MCF 10A (cell line): ENCODE results near the gene TBC1D2B. TPM values are rescaled to one million over a fixed set of nuclear protein-coding genes. Genes with fewer than 3 reads are reported as not detected.

Source experiments
- BruUV-seq: library from RNA; stranded (reverse); fragments of 400-500 nt; replicated peaks from 2 replicates; lab custom pipeline; 2021; lab: Mats Ljungman, UMichigan
- CTCF ChIA-PET: fragments of 300-600 bp; sonication (Branson Sonifier 250); formaldehyde crosslinking; extraction: SDS; loops from one replicate; lab custom pipeline; 2021; ENCODE audit warnings: antibody characterized with exemption, inconsistent platforms; lab: Yijun Ruan, JAX
- POLR2A ChIA-PET: fragments of 300-600, 350-650 bp; sonication (Branson Sonifier 250); formaldehyde crosslinking; extraction: SDS; loops from one replicate; lab custom pipeline; 2020; ENCODE audit warnings: antibody characterized with exemption, inconsistent platforms; lab: Yijun Ruan, JAX
- DNase-seq: peaks from one replicate; pipeline ENCODE4 v3.0.0-alpha.2; 2018; ENCODE audit not compliant: unreplicated experiment
- H3K27ac Mint-ChIP-seq: one replicate; pipeline ENCODE4 v1.8.0; 2022; ENCODE audit warnings: mild to moderate bottlenecking, low read depth, mixed read lengths; ENCODE audit not compliant: unreplicated experiment
- H3K27me3 Mint-ChIP-seq: one replicate; pipeline ENCODE4 v1.8.0; 2022; ENCODE audit warnings: mixed read lengths; ENCODE audit not compliant: insufficient read depth, unreplicated experiment
- H3K36me3 Mint-ChIP-seq: one replicate; pipeline ENCODE4 v1.8.0; 2022; ENCODE audit warnings: mild to moderate bottlenecking, moderate library complexity, mixed read lengths; ENCODE audit not compliant: insufficient read depth, unreplicated experiment
- H3K4me1 Mint-ChIP-seq: one replicate; pipeline ENCODE4 v1.8.0; 2022; ENCODE audit warnings: mixed read lengths; ENCODE audit not compliant: insufficient read depth, unreplicated experiment
- H3K4me3 Mint-ChIP-seq: one replicate; pipeline ENCODE4 v1.8.0; 2022; ENCODE audit warnings: mild to moderate bottlenecking, moderate library complexity, mixed read lengths; ENCODE audit not compliant: unreplicated experiment
- H3K9me3 Mint-ChIP-seq: one replicate; pipeline ENCODE4 v1.8.0; 2022; ENCODE audit warnings: mixed read lengths; ENCODE audit not compliant: unreplicated experiment
- CTCF ChIP-seq: fragments of 200-600 bp; IDR thresholded peaks from one replicate; pipeline ENCODE4 v1.8.0; 2022; ENCODE audit warnings: antibody characterized with exemption, mild to moderate bottlenecking; ENCODE audit not compliant: unreplicated experiment
- intact Hi-C: fragments of 100-400 bp; cut with micrococcal nuclease; formaldehyde crosslinking; loops from 2 replicates; pipeline ENCODE4 v1.14.1; 2022
- total RNA-seq: library from RNA; stranded (reverse); gene quantifications from 2 replicates; pipeline ENCODE4 v1.2.3, GENCODE V29; 2022

TBC1D2B gene
- total RNA-seq, 1 experiment from 2014 or later = 21.2 TPM

GRCh38 chr15:78069462-78070029 is 8.0 kb downstream of the TBC1D2B start:
- CTCF ChIA-PET = interaction anchor here (0.6 to 1.1 kb wide), 4 partner anchors 37 to 767 kb away, joined by 3 to 4 read pairs (median 3); no protein-coding TSS in a partner anchor
- TF ChIP-seq CTCF = no peak
- no peaks in the 10 kb centered on the region for H3K27me3 Mint-ChIP-seq
- intact Hi-C loops = loop anchor here (5.0 kb wide), 1 partner anchor 62 kb away; no protein-coding TSS in a partner anchor
- peaks cover 57% of the 10 kb centered on the region for H3K4me1 Mint-ChIP-seq
- no peaks in the 10 kb centered on the region for H3K9me3 Mint-ChIP-seq
- no TSS peak for BruUV-seq
- DNase-seq = no peak
- peaks cover 18% of the 10 kb centered on the region for H3K36me3 Mint-ChIP-seq
- H3K27ac Mint-ChIP-seq = peak overlapping the region; percentile 75
- POLR2A ChIA-PET = interaction anchor here (0.5 to 1.2 kb wide), 3 partner anchors 8 to 1854 kb away, joined by 3 read pairs; no protein-coding TSS in a partner anchor
- H3K4me3 Mint-ChIP-seq = no peak overlapping the region

GRCh38 chr15:78069052-78069414 is 8.5 kb downstream of the TBC1D2B start:
- ChIA-PET CTCF (interaction anchor here (0.6 to 1.1 kb wide), 2 partner anchors 37 to 57 kb away, joined by 3 read pairs; no protein-coding TSS in a partner anchor), POLR2A (interaction anchor here (0.5 to 1.2 kb wide), 3 partner anchors 8 to 1855 kb away, joined by 3 read pairs; no protein-coding TSS in a partner anchor)
- peak overlapping the region; percentile 13 for H3K27ac Mint-ChIP-seq
- no peaks in the 10 kb centered on the region for H3K9me3 Mint-ChIP-seq
- peaks cover 18% of the 10 kb centered on the region for H3K36me3 Mint-ChIP-seq
- H3K27me3 Mint-ChIP-seq = no peaks in the 10 kb centered on the region
- TF ChIP-seq CTCF = no peak
- H3K4me3 Mint-ChIP-seq = no peak overlapping the region
- no peak for DNase-seq
- no TSS peak for BruUV-seq
- peaks cover 52% of the 10 kb centered on the region for H3K4me1 Mint-ChIP-seq
- intact Hi-C loops = loop anchor here (5.0 kb wide), 1 partner anchor 62 kb away; no protein-coding TSS in a partner anchor

GRCh38 chr15:78067328-78068228 is 9.9 kb downstream of the TBC1D2B start:
- H3K27me3 Mint-ChIP-seq = no peaks in the 10 kb centered on the region
- TF ChIP-seq CTCF = no peak
- peaks cover 18% of the 10 kb centered on the region for H3K36me3 Mint-ChIP-seq
- ChIA-PET CTCF (interaction anchor here (0.6 to 2.4 kb wide), 8 partner anchors 8 to 1918 kb away, joined by 3 to 7 read pairs (median 4); no protein-coding TSS in a partner anchor), POLR2A (interaction anchor here (0.6 to 3.4 kb wide), 12 partner anchors 9 to 73 kb away, joined by 3 to 25 read pairs (median 6); partner anchors contain the start of gene TBC1D2B)
- no TSS peak for BruUV-seq
- DNase-seq = peak; percentile 38
- peak overlapping the region; percentile 78 for H3K27ac Mint-ChIP-seq
- H3K4me1 Mint-ChIP-seq = peaks cover 47% of the 10 kb centered on the region
- no peaks in the 10 kb centered on the region for H3K9me3 Mint-ChIP-seq
- no peak overlapping the region for H3K4me3 Mint-ChIP-seq
- intact Hi-C loops = loop anchor here (5.0 kb wide), 1 partner anchor 60 kb away; no protein-coding TSS in a partner anchor
